Mesendoderm (in vitro differentiated cells): Measurements from ENCODE around the gene ZBTB34.

Experiments used
- DNase-seq: peaks from one replicate; pipeline ENCODE4 v3.0.0; 2013
- H2AK5ac ChIP-seq: 2 replicates; pipeline ENCODE4 v1.6.1; 2013; ENCODE audit warnings: low read length, inconsistent platforms
- H2BK120ac ChIP-seq: 2 replicates; pipeline ENCODE4 v1.6.1; 2013; ENCODE audit warnings: low read depth, mild to moderate bottlenecking, low read length, moderate library complexity, mixed read lengths
- H2BK15ac ChIP-seq: replicated peaks from 2 replicates; pipeline ENCODE4 v1.6.1; 2013; ENCODE audit warnings: low read depth, mild to moderate bottlenecking, moderate library complexity
- H2BK5ac ChIP-seq: 2 replicates; pipeline ENCODE4 v1.6.1; 2013; ENCODE audit warnings: low read length, inconsistent platforms
- H3K18ac ChIP-seq: 2 replicates; pipeline ENCODE4 v1.6.1; 2013; ENCODE audit warnings: mild to moderate bottlenecking, low read length, mixed read lengths
- H3K23ac ChIP-seq: one replicate; pipeline ENCODE4 v1.6.1; 2013; ENCODE audit warnings: low read length
- H3K27ac ChIP-seq: 2 replicates; pipeline ENCODE4 v1.5.1; 2013; ENCODE audit warnings: low read depth, mild to moderate bottlenecking, inconsistent platforms, low read length, moderate library complexity
- H3K27me3 ChIP-seq: 2 replicates; pipeline ENCODE4 v1.6.1; 2013; ENCODE audit warnings: low read length, control low read depth, mild to moderate bottlenecking, inconsistent platforms; ENCODE audit not compliant: insufficient read depth, poor library complexity
- H3K36me3 ChIP-seq: 2 replicates; pipeline ENCODE4 v1.6.1; 2013; ENCODE audit warnings: low read length, inconsistent platforms; ENCODE audit not compliant: control insufficient read depth, insufficient read depth
- H3K4ac ChIP-seq: one replicate; pipeline ENCODE4 v1.6.1; 2013; ENCODE audit warnings: low read depth, mild to moderate bottlenecking, low read length, moderate library complexity
- H3K4me1 ChIP-seq: 2 replicates; pipeline ENCODE4 v1.6.1; 2013; ENCODE audit warnings: low read depth, low read length, inconsistent platforms; ENCODE audit not compliant: control insufficient read depth
- H3K4me2 ChIP-seq: 2 replicates; pipeline ENCODE4 v1.6.1; 2013; ENCODE audit warnings: low read length
- H3K4me3 ChIP-seq: 2 replicates; pipeline ENCODE4 v1.5.1; 2013; ENCODE audit warnings: mild to moderate bottlenecking, low read length
- H3K56ac ChIP-seq: one replicate; pipeline ENCODE4 v1.6.1; 2013; ENCODE audit warnings: low read length
- H3K79me1 ChIP-seq: 2 replicates; pipeline ENCODE4 v1.6.1; 2013; ENCODE audit warnings: low read length, inconsistent platforms
- H3K79me2 ChIP-seq: 2 replicates; pipeline ENCODE4 v1.6.1; 2013; ENCODE audit warnings: mild to moderate bottlenecking, low read length; ENCODE audit not compliant: control insufficient read depth, insufficient read depth
- H3K9ac ChIP-seq: 2 replicates; pipeline ENCODE4 v1.6.1; 2013; ENCODE audit warnings: low read length, inconsistent platforms
- H4K5ac ChIP-seq: one replicate; pipeline ENCODE4 v1.6.1; 2013; ENCODE audit warnings: low read length
- H4K8ac ChIP-seq: one replicate; pipeline ENCODE4 v1.6.1; 2013; ENCODE audit warnings: low read depth, mild to moderate bottlenecking, control low read depth, low read length, moderate library complexity
- WGBS: extraction: QIAGEN DNeasy Blood & Tissue Kit; methylation state at CpG from one replicate; pipeline ENCODE4 v1.1.7; 2013; ENCODE audit warnings: low lambda C conversion rate, missing lambda C conversion rate; ENCODE audit not compliant: insufficient coverage; ENCODE audit errors: extremely low coverage; 5-methylcytosine and 5-hydroxymethylcytosine counted together

ZBTB34 gene

GRCh38 chr9:126927419-126927818, 67.0 kb downstream of the ZBTB34 start:
- no peak overlapping the region for H2AK5ac ChIP-seq
- no peak overlapping the region for H2BK15ac ChIP-seq
- H3K36me3 ChIP-seq = no peaks in the 10 kb centered on the region
- H4K5ac ChIP-seq = no peak overlapping the region
- no peaks in the 10 kb centered on the region for H3K79me2 ChIP-seq
- H3K27ac ChIP-seq = no peak overlapping the region
- no peak overlapping the region for H3K9ac ChIP-seq
- H2BK5ac ChIP-seq = no peak overlapping the region
- no peak overlapping the region for H3K4me2 ChIP-seq
- no peaks in the 10 kb centered on the region for H3K27me3 ChIP-seq
- H3K18ac ChIP-seq = no peak overlapping the region
- H3K4ac ChIP-seq = no peak overlapping the region
- H3K56ac ChIP-seq = no peak overlapping the region
- no peak overlapping the region for H4K8ac ChIP-seq
- H2BK120ac ChIP-seq = no peak overlapping the region
- H3K4me3 ChIP-seq = no peak overlapping the region
- H3K4me1 ChIP-seq = no peaks in the 10 kb centered on the region
- H3K79me1 ChIP-seq = peaks cover 2% of the 10 kb centered on the region
- no peak overlapping the region for H3K23ac ChIP-seq
- no CpG with 5 or more reads among the region's 6 CpGs for WGBS
- DNase-seq = no peak

- Histone ChIP-seq H3K18ac (no peak overlapping the region), H3K27ac (no peak overlapping the region), H3K56ac (peak overlapping the region; percentile 44), H3K9ac (no peak overlapping the region), H3K79me2 (no peaks in the 10 kb centered on the region), H4K5ac (no peak overlapping the region), H3K27me3 (no peaks in the 10 kb centered on the region), H3K23ac (no peak overlapping the region), H2BK15ac (no peak overlapping the region), H2AK5ac (no peak overlapping the region), H3K4me1 (no peaks in the 10 kb centered on the region), H2BK120ac (no peak overlapping the region), H3K79me1 (no peaks in the 10 kb centered on the region), H3K4me2 (no peak overlapping the region), H2BK5ac (no peak overlapping the region), H3K4ac (no peak overlapping the region), H3K4me3 (no peak overlapping the region), H4K8ac (no peak overlapping the region), H3K36me3 (no peaks in the 10 kb centered on the region)
- no CpG with 5 or more reads among the region's 11 CpGs for WGBS
- peak; percentile 53 for DNase-seq
These were observed 72.5 kb downstream of the ZBTB34 start for GRCh38 chr9:126932871-126933321.

- Histone ChIP-seq H3K56ac (no peak overlapping the region), H3K18ac (no peak overlapping the region), H3K36me3 (no peaks in the 10 kb centered on the region), H3K27me3 (no peaks in the 10 kb centered on the region), H2BK5ac (no peak overlapping the region), H3K4ac (no peak overlapping the region), H2BK120ac (no peak overlapping the region), H3K27ac (no peak overlapping the region), H3K79me1 (no peaks in the 10 kb centered on the region), H3K4me2 (no peak overlapping the region), H3K4me1 (no peaks in the 10 kb centered on the region), H2BK15ac (no peak overlapping the region), H3K9ac (no peak overlapping the region), H3K23ac (no peak overlapping the region), H4K8ac (no peak overlapping the region), H3K79me2 (no peaks in the 10 kb centered on the region), H2AK5ac (no peak overlapping the region), H4K5ac (no peak overlapping the region), H3K4me3 (no peak overlapping the region)
- no CpG with 5 or more reads among the region's 11 CpGs for WGBS
- peak; percentile 21 for DNase-seq
These were observed 73.0 kb downstream of the ZBTB34 start for GRCh38 chr9:126933334-126933980.

- Histone ChIP-seq H3K27ac (no peak overlapping the region), H3K23ac (no peak overlapping the region), H2BK5ac (no peak overlapping the region), H3K27me3 (no peaks in the 10 kb centered on the region), H4K5ac (no peak overlapping the region), H3K18ac (no peak overlapping the region), H3K4me3 (no peak overlapping the region), H3K4ac (no peak overlapping the region), H3K4me1 (no peaks in the 10 kb centered on the region), H3K79me2 (no peaks in the 10 kb centered on the region), H4K8ac (no peak overlapping the region), H2BK15ac (no peak overlapping the region), H2BK120ac (no peak overlapping the region), H3K4me2 (no peak overlapping the region), H3K79me1 (no peaks in the 10 kb centered on the region), H3K36me3 (no peaks in the 10 kb centered on the region), H2AK5ac (no peak overlapping the region), H3K56ac (no peak overlapping the region), H3K9ac (no peak overlapping the region)
- DNase-seq = no peak
- no CpG with 5 or more reads among the region's 8 CpGs for WGBS
These were observed 74.0 kb downstream of the ZBTB34 start for GRCh38 chr9:126934441-126934840.
